Superior temporal gyrus (tissue), 1 donor: ENCODE data around the gene OR56A3.
"Not testable (repeated sequence)": the region's sequence is repeated elsewhere in the genome, so short reads cannot be mapped to it uniquely, and the experiment has no call there.

Experiments
- DNase-seq: peaks from one replicate; pipeline ENCODE4 v3.0.0-alpha.2; 2016; ENCODE audit errors: extremely low spot score

The OR56A3 gene, protein sequence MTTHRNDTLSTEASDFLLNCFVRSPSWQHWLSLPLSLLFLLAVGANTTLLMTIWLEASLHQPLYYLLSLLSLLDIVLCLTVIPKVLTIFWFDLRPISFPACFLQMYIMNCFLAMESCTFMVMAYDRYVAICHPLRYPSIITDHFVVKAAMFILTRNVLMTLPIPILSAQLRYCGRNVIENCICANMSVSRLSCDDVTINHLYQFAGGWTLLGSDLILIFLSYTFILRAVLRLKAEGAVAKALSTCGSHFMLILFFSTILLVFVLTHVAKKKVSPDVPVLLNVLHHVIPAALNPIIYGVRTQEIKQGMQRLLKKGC

DNA sequence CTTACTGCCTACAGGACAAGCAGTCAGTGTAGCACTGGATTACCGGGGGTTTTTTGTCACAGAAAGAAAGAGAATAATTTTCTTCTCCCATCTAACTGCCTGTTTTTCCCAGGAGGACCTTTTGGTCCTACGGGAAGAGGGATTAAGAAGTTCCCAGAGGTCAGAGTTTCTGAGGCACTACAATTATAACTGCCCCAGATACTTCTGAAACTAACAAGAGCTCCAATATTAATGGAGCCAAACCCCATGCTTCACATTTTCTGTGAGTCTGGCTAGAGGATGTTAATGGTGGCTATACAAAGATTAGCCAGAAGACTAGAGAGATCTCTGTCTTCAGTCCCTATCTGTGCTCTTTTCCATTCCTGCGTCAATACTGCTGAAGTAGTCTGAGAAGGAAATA, at the start of gene OR56A3:
Gene OR56A3 (plus strand): TSS at position 301 of the 400 bp plus-strand sequence. CDS start 5,096 bp downstream, outside the sequence.
- DNase-seq = no peak

DNA sequence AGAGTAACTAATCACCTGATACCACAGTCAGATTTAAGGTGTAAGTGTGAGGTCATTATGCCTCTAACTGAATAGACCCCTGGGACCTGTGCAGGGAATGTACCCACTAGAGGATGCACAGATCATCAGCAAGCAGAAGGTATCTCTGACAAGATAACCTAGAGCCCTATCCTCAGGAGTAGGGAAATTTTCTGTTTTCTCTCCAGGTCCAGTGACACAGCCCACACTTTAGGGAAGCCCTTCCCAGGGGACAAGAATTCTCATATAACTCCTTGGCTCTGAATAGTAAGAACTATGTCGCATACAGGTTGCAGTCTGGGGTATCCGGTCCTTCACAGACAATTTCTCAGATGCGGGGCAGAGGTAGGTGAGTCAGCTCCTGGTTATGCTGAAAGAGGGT, 49.1 kb upstream of the OR56A3 start, which contains the start of gene OR52E5:
Gene OR52E5 (plus strand): TSS at position 301 of the 400 bp plus-strand sequence. CDS start 7,569 bp downstream, outside the sequence.
- DNase-seq = no peak

DNA sequence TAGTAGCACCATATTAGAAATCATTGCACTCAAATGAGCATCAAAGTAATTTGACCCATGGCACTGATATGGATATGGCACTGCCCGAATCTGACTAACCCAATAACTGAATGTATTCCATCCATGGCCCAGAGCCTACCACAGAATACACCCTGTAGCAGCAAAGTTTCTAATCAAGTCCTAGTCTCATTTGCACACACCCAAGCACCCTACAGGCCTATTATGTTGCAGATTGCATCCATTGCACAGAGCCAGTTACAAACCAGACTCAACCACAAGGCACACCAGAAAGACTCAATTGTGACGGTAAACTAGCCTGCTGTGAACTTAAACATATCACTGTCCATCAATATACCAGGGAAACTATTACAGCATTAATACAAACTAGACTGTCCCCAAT, 42.5 kb upstream of the OR56A3 start:
- no peak for DNase-seq

DNA sequence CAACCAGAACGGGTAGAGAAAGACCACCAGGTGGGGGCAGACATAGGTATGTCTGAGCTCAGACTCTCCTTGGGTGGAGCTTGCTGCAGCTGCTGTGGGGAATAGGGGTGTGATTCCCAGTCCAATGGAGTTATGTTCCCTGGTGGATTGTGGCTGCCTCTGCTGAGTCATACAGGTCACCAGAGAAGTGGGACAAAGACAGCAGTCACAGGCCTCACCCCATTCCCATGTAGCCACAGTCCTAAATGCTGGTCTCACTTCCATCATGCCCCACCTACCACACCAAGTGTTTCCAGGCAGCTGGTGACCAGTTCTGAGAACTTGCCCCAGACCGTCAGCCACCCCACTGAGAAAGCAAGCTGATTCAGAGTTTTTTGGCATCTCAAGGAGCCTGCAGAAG, 31.5 kb upstream of the OR56A3 start:
- DNase-seq = no peak

DNA sequence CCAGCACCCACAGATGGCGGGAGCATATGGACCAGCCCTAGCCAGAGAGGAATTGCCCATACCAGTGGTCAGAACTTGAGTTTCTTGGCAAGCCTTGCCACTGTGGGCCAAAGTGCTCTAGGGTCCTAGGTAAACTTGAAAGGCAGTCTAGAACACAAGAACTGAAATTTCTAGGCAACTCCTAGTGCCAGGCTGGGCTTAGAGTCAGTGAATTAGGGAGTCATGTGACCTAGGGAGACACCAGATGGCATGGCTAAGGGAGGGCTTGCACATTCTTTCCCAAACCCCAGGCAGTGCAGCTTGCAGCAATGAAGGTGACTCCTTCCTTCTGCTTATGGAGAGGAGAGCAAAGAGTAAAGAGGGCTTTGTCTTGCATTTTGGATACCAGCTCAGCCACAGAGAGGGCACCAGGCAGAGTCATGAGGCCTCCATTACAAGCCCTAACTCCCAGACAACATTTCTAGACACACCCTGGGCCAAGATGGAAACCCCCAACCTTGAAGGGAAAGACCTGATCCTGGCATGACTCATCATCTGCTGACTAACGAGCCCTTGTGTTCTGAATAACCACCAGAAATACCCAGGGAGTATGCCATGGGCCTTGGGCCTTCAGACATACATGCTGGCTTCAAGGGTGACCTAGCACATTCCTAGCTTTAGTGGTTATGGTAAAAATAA, 19.2 kb upstream of the OR56A3 start:
- DNase-seq = no peak

DNA sequence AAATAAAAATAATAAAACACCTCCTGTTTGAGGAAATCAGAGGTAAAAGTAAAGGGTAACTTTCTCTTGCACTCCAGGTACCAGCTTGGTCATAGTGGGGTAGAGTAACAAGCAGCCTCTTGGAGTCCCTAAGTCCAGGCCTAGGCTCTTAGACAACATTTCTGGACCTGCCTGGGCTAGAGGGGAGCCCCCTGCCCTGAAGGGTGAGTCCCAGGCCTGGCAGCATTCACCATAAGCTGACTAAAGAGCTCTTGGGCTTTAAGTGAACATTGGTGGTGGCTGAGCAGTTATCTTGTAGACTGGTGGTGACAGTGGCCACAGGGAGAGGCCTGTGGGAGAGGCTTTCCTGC, 18.6 kb upstream of the OR56A3 start:
- no peak for DNase-seq

DNA sequence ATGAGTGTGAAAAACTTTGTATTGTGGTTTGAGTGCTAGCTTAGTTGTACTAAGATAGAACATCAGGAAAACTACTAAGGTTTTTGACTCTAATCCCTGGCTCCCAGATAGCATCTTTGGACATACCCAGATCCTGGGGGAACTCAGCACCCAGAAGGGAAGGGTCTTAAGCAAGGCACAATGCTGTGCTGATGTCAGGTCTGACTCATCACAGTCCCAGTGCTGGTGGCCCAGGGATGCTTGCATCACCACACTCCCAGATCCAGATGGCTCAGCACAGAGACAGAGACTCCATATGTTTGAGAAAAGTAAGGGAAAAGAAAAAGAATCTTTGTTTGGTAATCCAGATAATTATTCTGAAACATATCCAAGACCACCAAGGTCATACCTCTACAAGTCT, 18.3 kb upstream of the OR56A3 start:
- no peak for DNase-seq

DNA sequence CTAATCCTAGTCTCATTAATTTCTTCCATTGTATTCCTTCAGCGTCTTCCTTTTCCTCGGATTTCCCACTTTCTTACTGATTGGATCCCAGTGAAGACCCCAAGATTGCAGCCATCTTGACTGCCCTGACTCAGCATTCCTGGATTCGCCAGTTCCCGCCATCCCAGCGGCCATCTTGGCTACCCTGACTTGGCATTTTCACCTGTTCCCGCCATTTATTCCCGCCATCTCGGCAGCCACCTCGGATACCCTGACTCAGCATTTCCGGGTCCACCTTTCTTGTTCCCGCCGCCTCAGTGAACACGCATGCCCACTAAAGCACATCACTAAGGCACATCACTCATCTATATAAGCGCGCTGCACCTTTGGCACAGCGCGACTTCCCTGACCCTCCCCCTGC, 13.8 kb upstream of the OR56A3 start:
- no peak for DNase-seq

DNA sequence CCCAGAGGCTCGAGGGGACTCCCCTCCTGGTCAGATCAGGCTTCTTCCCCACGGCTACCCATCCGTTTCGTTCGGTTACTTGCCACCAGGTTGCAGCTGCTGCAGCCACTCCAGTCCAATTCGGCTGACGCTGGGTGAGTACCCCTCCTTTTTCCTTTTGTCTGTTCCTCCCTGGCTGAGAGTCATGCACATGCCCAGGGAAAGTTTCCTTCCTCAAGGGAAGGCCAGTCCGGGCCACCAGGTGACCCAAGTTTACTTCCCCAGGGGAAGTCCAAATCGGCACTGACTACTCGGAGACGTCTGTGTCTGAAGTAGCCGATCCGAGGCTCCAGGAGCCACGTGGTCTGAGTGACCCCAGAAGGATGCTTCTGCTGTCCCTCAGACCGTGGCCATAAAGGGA, 13.2 kb upstream of the OR56A3 start:
- DNase-seq = no peak

DNA sequence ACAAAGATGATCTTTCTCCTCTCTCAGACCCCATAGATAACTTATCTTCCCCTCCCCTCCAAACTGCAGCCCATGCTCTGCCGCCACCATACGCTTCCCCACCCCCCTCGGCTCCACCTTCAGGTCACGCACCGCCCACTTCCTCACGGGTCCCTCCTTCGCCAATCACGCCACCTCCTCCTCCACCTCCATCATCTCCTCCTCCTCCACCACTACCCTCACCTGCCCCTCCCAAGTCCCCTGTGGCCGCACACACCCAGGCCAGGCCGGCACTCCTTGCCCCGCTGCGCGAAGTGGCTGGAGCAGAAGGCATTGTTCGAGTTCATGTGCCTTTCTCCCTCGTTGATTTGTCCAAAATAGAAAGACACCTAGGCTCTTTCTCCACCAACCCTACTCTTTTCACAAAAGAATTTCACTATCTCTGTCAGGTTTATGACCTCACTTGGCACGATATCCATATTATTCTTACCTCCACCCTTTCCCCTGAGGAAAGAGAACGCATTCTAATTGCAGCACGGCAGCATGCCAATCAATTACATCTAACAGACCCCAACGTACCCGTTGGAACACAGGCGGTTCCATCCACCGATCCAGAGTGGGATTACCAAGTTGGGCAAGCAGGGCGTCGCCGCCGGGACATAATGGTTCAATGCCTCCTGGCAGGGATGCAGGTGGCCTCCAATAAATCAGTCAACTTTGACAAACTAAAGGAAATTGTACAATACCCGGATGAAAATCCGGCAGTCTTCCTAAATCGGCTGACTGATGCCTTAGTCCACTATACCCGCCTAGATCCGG, 12.3 kb upstream of the OR56A3 start:
- no peak for DNase-seq

DNA sequence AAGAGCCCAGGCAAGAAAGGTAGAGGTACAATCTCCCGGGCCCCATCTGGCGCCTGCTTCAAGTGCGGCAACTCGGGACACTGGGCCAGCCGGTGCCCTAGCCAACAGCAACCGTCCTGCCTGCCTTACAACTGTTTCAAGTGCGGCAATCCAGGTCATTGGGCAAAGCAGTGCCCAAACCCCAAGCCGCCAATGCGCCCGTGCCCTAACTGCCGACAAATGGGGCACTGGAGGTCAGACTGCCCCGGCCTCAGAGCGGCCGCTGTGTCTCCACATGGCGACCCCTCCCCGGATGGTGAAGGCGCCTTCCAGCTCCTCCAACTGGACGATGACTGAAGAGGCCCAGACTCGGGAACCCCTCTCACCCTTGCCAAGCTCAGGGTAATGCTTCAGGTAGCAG, 11.4 kb upstream of the OR56A3 start:
- DNase-seq = no peak

DNA sequence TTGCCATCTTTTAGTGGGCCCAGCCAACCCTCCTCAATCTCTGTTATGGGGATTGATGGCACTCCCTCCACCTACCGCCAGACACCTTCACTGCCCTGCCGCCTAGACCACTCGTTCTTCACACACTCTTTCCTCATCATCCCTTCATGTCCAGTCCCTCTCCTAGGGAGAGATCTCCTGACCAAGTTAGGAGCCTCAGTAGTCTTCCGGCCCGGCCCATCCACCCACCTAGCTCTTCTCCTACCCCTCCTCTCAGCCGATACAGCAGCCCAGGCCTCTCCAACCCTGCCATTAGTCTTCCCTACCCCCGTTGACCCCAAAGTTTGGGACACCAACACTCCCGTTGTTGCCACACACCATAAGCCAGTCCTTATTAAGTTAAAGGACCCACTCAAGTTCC, 11.0 kb upstream of the OR56A3 start:
- no peak for DNase-seq

DNA sequence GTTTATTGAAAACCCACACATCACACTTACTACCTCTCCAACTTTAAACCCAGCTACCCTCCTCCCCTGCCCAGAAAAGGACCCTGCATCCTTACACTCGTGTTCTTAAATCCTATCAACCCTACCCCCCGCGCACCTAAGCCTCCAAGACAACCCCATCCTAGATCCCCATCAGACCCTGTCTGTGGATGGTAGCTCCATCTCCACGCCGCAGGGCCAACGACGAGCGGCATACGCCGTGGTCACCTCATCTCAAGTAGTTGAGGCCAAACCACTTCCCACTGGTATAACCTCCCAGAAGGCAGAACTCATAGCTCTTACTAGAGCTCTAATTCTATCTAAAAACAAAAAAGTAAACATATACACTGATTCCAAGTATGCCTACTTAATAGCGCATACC, 9.4 kb upstream of the OR56A3 start:
- DNase-seq = no peak

DNA sequence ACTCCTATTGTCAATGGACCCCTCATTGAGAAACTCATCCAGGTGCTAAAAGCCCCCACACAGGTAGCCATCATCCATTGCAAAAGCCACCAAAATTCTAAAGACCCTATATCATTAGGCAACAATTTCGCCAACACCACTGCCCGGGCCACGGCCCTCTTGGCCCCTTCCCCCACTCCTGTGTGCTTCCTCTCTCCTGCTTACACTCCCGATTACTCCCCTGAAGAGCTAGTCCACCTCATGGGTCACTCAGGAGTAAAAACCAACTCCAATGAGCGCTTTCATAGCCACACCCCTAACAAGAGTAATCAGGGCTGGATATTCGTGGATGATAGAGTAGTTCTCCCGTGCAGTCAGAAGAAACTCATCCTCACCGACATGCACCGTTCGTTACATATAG, 8.9 kb upstream of the OR56A3 start:
- no peak for DNase-seq

DNA sequence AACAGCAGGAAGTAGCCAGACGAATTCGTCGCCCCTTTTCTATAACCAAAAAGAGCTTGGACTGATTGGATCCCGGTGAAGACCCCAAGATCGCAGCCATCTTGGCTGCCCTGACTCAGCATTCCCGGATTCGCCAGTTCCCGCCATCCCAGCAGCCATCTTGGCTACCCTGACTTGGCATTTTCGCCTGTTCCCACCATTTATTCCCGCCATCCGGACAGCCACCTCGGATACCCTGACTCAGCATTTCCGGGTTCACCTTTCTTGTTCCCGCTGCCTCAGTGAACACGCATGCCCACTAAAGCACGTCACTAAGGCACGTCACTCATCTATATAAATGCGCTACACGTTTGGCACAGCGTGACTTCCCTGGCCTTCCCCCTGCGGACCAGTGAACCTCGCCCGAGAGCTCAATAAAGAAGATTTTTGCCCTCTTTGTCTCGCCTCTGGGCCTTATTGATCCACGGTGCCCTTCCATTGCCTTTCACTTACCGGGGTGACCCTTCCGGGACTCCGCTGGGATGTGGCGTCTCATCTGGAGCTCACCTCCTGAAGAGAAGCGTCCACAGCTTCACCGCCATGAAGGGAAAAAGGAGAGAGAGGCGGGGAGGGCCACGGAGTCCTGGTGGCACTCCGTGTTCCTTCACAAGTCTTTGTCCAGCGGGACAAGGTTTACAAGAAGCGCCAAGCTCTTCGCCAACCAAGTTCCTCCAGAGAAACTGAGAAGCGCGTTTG, 4.0 kb upstream of the OR56A3 start:
- no peak for DNase-seq

DNA sequence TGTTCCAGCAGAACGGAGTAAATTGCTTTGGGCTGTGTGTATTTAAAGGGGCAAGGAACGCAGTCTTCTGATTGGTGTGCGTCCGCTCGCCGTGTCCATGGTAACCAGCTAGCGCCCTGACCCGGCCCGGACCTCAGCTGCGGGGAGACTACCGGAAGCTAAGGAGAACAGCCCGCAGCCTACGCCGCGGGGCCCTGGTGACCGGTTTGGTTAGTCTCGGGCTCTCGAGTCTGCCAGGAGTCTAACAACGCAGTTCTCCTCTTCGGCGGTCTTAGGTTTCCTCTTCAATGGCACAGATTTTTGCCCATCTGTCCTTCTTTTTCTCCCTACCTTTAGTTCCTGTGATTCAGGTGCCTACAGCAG, 3.5 kb upstream of the OR56A3 start:
- DNase-seq = no peak

DNA sequence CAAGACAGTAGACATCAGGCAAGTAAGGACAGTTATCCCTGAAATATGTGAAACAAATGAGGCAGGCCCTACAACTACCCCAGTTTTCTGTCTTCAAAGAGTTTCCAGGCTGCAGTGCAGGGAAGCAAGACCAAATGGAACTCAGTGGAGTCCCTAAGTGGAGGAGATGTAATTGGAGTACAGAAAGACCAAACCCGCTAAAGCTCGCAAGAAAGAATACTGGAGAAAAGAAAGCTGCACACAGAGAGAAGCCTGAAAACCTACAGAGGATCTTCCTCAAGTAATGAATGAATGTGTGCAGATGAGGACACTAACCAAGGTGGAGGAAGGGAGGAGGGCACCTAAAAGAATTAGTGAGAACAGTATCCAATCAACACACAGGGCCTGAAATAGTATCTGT, 1.3 kb upstream of the OR56A3 start:
- no peak for DNase-seq

DNA sequence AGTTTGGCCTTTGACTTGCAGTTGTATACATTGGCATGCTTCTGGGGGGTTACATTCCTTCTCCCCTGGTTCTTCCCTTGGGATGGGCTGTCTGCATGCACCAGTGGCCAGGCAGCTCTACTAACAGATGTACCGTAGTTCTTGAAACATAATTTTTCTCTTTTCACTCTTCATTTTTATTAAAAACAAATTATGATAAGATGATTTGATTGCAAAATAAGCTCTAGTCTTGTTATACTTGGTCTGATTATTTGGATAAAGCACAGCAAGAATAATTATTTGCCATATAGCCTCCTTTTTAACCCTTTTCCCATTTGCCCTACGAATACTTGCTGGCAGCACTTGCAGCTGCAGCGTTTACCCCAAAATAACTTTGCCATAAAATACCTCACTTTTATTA, 13.5 kb downstream of the OR56A3 start:
- DNase-seq = no peak

DNA sequence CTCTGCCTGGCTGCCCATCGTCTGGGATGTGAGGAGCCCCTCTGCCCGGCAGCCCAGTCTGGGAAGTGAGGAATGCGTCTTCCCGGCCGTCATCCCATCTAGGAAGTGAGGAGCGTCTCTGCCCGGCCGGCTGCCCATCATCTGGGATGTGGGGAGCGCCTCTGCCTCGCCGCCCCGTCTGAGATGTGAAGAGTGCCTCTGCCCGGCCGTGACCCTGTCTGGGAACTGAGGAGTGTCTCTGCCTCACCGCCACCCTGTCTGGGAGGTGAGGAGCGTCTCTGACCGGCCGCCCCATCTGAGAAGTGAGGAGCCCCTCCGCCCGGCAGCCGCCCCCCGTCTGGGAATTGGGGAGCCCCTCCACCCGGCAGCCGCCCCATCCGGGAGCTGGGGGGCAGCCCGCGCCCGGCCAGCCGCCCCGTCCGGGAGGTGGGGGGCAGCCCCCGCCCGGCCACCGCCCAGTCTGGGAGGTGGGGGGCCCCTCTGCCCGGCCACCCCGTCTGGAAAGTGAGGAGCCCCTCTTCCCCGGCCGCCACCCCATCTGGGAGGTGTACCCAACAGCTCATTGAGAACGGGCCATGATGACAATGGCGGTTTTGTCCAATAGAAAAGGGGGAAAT, 18.8 kb downstream of the OR56A3 start:
- not testable (repeated sequence) for DNase-seq

DNA sequence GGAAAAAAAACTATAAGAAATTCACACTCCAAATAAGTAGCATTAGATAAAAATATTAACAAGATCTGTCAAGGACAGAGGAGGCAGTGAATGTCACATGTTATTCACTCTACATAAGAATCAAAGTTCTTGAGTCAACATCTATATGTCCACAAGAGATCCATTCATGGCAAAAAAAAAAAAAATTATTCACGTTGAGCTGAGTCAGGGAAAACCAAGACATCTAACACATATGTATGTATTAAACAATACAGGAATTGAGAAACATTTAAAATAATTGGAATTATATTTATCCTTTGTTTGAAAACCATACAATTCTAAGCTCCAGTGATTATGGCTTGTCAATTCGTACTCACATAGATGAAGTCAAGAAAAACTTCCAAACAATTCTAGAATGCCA, 24.9 kb downstream of the OR56A3 start:
- no peak for DNase-seq

DNA sequence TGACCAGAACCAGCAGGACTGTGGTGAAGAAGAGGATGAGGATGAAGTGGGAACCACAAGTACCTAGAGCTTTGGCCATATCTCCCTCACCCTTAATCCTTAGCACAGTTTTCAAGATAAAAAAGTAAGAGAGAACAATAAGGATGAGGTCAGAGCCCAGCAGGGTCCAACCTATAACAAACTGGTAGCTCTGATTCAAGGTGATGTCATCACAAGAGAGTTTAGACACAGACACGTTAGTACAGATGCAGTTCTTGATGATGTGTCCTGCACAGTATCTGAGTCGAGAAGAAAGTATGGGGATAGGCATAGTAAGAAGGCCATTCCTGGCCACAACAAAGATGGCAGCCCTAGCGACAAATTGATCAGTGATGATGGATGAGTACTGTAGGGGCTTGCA, 25.7 kb downstream of the OR56A3 start:
- no peak for DNase-seq

DNA sequence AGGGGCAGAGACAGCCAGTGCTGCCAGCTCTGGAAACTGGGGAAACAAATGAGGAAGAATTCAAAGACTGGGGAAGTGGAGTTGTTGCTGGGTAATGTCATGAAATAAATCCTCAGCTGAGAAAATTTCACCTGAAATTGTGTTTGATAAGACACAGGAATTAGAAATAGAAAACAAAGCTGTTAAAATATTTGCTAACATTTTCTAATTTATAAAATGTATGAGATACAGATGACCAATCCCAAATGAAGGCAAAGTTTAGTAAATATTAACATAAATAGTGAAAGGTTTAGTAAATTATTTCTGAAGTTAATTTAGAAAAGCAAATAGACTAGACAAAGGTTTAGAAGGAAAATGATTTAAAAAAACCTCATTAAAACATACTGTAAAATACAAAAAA, 26.3 kb downstream of the OR56A3 start, which contains the start of gene OR56A5:
Gene OR56A5 (minus strand): TSS at position 101 of the 400 bp plus-strand sequence. CDS start 0 bp downstream, at position 101.
- no peak for DNase-seq
